Calu3 (cell line): ENCODE data around the gene TACSTD2. TPM values are rescaled to one million over a fixed set of nuclear protein-coding genes. Genes with fewer than 3 reads are reported as not detected.
"Not testable (repeated sequence)": the region's sequence is repeated elsewhere in the genome, so short reads cannot be mapped to it uniquely, and the experiment has no call there.

ENCODE experiments used
- BruUV-seq: library from RNA; stranded (reverse); fragments of 400-500 nt; replicated peaks from 2 replicates; lab custom pipeline; 2021; lab: Mats Ljungman, UMichigan
- CTCF ChIA-PET: fragments of 300-600 bp; sonication (Branson Sonifier 250); formaldehyde crosslinking; loops from one replicate; lab custom pipeline; 2022; ENCODE audit warnings: antibody characterized with exemption; lab: Charles Lee
- DNase-seq: peaks from one replicate; pipeline ENCODE4 v3.0.0; 2022
- H3K27ac Mint-ChIP-seq: one replicate; pipeline ENCODE4 v1.8.0; 2022; ENCODE audit warnings: mixed read lengths; ENCODE audit not compliant: unreplicated experiment
- H3K27me3 Mint-ChIP-seq: one replicate; pipeline ENCODE4 v1.8.0; 2022; ENCODE audit warnings: mixed read lengths; ENCODE audit not compliant: unreplicated experiment
- H3K36me3 Mint-ChIP-seq: one replicate; pipeline ENCODE4 v1.8.0; 2022; ENCODE audit warnings: mild to moderate bottlenecking, moderate library complexity, mixed read lengths; ENCODE audit not compliant: insufficient read depth, unreplicated experiment
- H3K4me1 Mint-ChIP-seq: one replicate; pipeline ENCODE4 v1.8.0; 2022; ENCODE audit warnings: mild to moderate bottlenecking, low read depth, mixed read lengths; ENCODE audit not compliant: unreplicated experiment
- H3K4me3 Mint-ChIP-seq: one replicate; pipeline ENCODE4 v1.8.0; 2022; ENCODE audit warnings: mild to moderate bottlenecking, low read depth, moderate library complexity, mixed read lengths; ENCODE audit not compliant: unreplicated experiment
- H3K9me3 Mint-ChIP-seq: one replicate; pipeline ENCODE4 v1.8.0; 2022; ENCODE audit warnings: low read depth, mixed read lengths; ENCODE audit not compliant: unreplicated experiment
- CTCF ChIP-seq: fragments of 200-600 bp; IDR thresholded peaks from one replicate; pipeline ENCODE4 v1.8.0; 2022; ENCODE audit warnings: antibody characterized with exemption; ENCODE audit not compliant: unreplicated experiment
- intact Hi-C: fragments of 100-400 bp; cut with micrococcal nuclease; formaldehyde crosslinking; loops from one replicate; pipeline ENCODE4 v1.10.0; 2022; ENCODE audit not compliant: unreplicated experiment
- total RNA-seq: library from RNA; stranded (reverse); gene quantifications from 2 replicates; pipeline ENCODE4 v1.2.3, GENCODE V29; 2022

Gene TACSTD2
- total RNA-seq, 1 experiment from 2014 or later: 293 TPM

- Mint-ChIP-seq H3K4me1 (no peaks in the 10 kb centered on the region), H3K27me3 (no peaks in the 10 kb centered on the region), H3K27ac (no peak overlapping the region), H3K4me3 (no peak overlapping the region), H3K36me3 (no peaks in the 10 kb centered on the region), H3K9me3 (no peaks in the 10 kb centered on the region)
- CTCF ChIA-PET: no interaction called here
- no TSS peak for BruUV-seq
- no peak for DNase-seq
- intact Hi-C loops: no loop called here
- TF ChIP-seq CTCF: no peak
Observed at GRCh38 chr1:58555393-58555792, 21.7 kb downstream of the TACSTD2 start.

- Mint-ChIP-seq H3K27me3 (no peaks in the 10 kb centered on the region), H3K4me1 (peaks cover 10% of the 10 kb centered on the region)
Observed at GRCh38 chr1:58551186-58552140, 25.6 kb downstream of the TACSTD2 start.

GRCh38 chr1:58549291-58549690, 27.8 kb downstream of the TACSTD2 start:
- intact Hi-C loops: loop anchor here (10.0 kb wide), 2 partner anchors 106 to 1216 kb away; no protein-coding TSS in a partner anchor
- H3K27ac Mint-ChIP-seq, H3K4me3 Mint-ChIP-seq, H3K27me3 Mint-ChIP-seq, DNase-seq, CTCF ChIA-PET, H3K9me3 Mint-ChIP-seq, BruUV-seq: not testable (repeated sequence)
- Mint-ChIP-seq H3K4me1 (peaks cover 20% of the 10 kb centered on the region), H3K36me3 (peaks cover 21% of the 10 kb centered on the region)

More at GRCh38 chr1:58551186-58552140, 25.6 kb downstream of the TACSTD2 start:
- TF ChIP-seq CTCF: no peak
- Mint-ChIP-seq H3K9me3 (no peaks in the 10 kb centered on the region), H3K4me3 (no peak overlapping the region), H3K36me3 (peaks cover 6% of the 10 kb centered on the region), H3K27ac (no peak overlapping the region)
- no peak for DNase-seq
- intact Hi-C loops: no loop called here
- BruUV-seq: no TSS peak
- CTCF ChIA-PET: no interaction called here

- CTCF ChIA-PET: no interaction called here
- Mint-ChIP-seq H3K4me1 (peaks cover 25% of the 10 kb centered on the region), H3K36me3 (peaks cover 21% of the 10 kb centered on the region), H3K27me3 (no peaks in the 10 kb centered on the region), H3K9me3 (no peaks in the 10 kb centered on the region), H3K4me3 (no peak overlapping the region), H3K27ac (no peak overlapping the region)
- no TSS peak for BruUV-seq
- no peak for TF ChIP-seq CTCF
- no peak for DNase-seq
- intact Hi-C loops: loop anchor here (10.0 kb wide), 2 partner anchors 106 to 1216 kb away; no protein-coding TSS in a partner anchor
Observed at GRCh38 chr1:58548371-58548770, 28.7 kb downstream of the TACSTD2 start.
